Liver (tissue), 9 donors: ENCODE measurements around the gene BRME1. TPM values are rescaled to one million over a fixed set of nuclear protein-coding genes. Genes with fewer than 3 reads are reported as not detected.

ENCODE experiments used
- DNase-seq: peaks from one replicate; pipeline ENCODE4 v3.0.0-alpha.2; 2017; ENCODE audit warnings: low spot score
- H3K27ac ChIP-seq, 2 donors: one replicate each; pipeline ENCODE4 v1.7.0; 2013; ENCODE audit warnings: inconsistent platforms in 2 of 2, low read length in 2 of 2, control low read depth in 1 of 2, low read depth in 1 of 2, mild to moderate bottlenecking in 1 of 2
- H3K27me3 ChIP-seq, 4 donors: one replicate each; pipeline versions ENCODE4 v1.6.1 to v1.7.0; 2013; ENCODE audit warnings: low read length in 3 of 4, inconsistent platforms in 1 of 4, mild to moderate bottlenecking in 1 of 4, moderate library complexity in 1 of 4; ENCODE audit not compliant: control insufficient read depth in 4 of 4, insufficient read depth in 4 of 4
- H3K36me3 ChIP-seq, 4 donors: one replicate each; pipeline versions ENCODE4 v1.6.1 to v1.7.0; 2013; ENCODE audit warnings: low read length in 3 of 4, mild to moderate bottlenecking in 3 of 4, low read depth in 1 of 4, moderate library complexity in 1 of 4; ENCODE audit not compliant: control insufficient read depth in 4 of 4, insufficient read depth in 3 of 4
- H3K4me1 ChIP-seq, 4 donors: one replicate each; pipeline versions ENCODE4 v1.6.1 to v1.7.0; 2013; ENCODE audit warnings: low read length in 3 of 4, mild to moderate bottlenecking in 3 of 4, moderate library complexity in 1 of 4; ENCODE audit not compliant: control insufficient read depth in 4 of 4, insufficient read depth in 4 of 4
- H3K4me3 ChIP-seq, 3 donors: one replicate each; pipeline versions ENCODE4 v1.6.1 to v1.7.0; 2013; ENCODE audit warnings: low read length in 3 of 3, control low read depth in 1 of 3, low read depth in 1 of 3, mild to moderate bottlenecking in 1 of 3
- H3K9ac ChIP-seq, 2 donors: one replicate each; pipeline ENCODE4 v1.7.0; 2013; ENCODE audit warnings: low read length in 2 of 2, mild to moderate bottlenecking in 2 of 2, moderate library complexity in 2 of 2, control low read depth in 1 of 2, low read depth in 1 of 2
- H3K9me3 ChIP-seq, 4 donors: one replicate each; pipeline versions ENCODE4 v1.6.1 to v1.7.0; 2013; ENCODE audit warnings: low read length in 3 of 4; ENCODE audit not compliant: control insufficient read depth in 4 of 4
- CTCF ChIP-seq: fragments of 150-350 bp; IDR thresholded peaks from 2 replicates; pipeline ENCODE4 v1.5.1; 2017; ENCODE audit warnings: improper control_type of control experiment, low read depth, low read length; ENCODE audit not compliant: missing input control
- EGR1 ChIP-seq, 2 donors: IDR thresholded peaks; 2 replicates each; pipeline ENCODE4 v1.6.1; 2016 to 2018; ENCODE audit warnings: antibody characterized with exemption in 2 of 2, low read depth in 2 of 2
- FOXA1 ChIP-seq: IDR thresholded peaks from 2 replicates; pipeline ENCODE4 v1.6.1; 2016; ENCODE audit warnings: antibody characterized with exemption
- GABPA ChIP-seq, 2 donors: IDR thresholded peaks in 1 of 2; conservative IDR thresholded peaks in 1 of 2; 2 replicates each; pipeline ENCODE4 v1.6.1; 2016; ENCODE audit warnings: antibody characterized with exemption in 2 of 2, mild to moderate bottlenecking in 1 of 2, moderate library complexity in 1 of 2
- HNF4A ChIP-seq, 2 donors: conservative IDR thresholded peaks; 2 replicates each; pipeline ENCODE4 v1.6.1; 2016; ENCODE audit warnings: antibody characterized with exemption in 2 of 2, mild to moderate bottlenecking in 2 of 2
- HNF4G ChIP-seq: IDR thresholded peaks from 2 replicates; pipeline ENCODE4 v1.6.1; 2016; ENCODE audit warnings: antibody characterized with exemption
- NR2F2 ChIP-seq: IDR thresholded peaks from 2 replicates; pipeline ENCODE4 v1.6.1; 2016; ENCODE audit warnings: antibody characterized with exemption
- RAD21 ChIP-seq, 2 donors: IDR thresholded peaks; 2 replicates each; pipeline ENCODE4 v1.6.1; 2016; ENCODE audit warnings: antibody characterized with exemption in 2 of 2, mild to moderate bottlenecking in 2 of 2
- RXRA ChIP-seq, 2 donors: IDR thresholded peaks; 2 replicates each; pipeline ENCODE4 v1.6.1; 2017 to 2018; ENCODE audit warnings: antibody characterized with exemption in 2 of 2, mild to moderate bottlenecking in 1 of 2
- SP1 ChIP-seq: IDR thresholded peaks from 2 replicates; pipeline ENCODE4 v1.6.1; 2018; ENCODE audit warnings: antibody characterized with exemption, mild to moderate bottlenecking
- YY1 ChIP-seq: IDR thresholded peaks from 2 replicates; pipeline ENCODE4 v1.6.1; 2016; ENCODE audit warnings: antibody characterized with exemption, mild to moderate bottlenecking
- ZBTB33 ChIP-seq: IDR thresholded peaks from 2 replicates; pipeline ENCODE4 v1.6.1; 2016; ENCODE audit warnings: antibody characterized with exemption
- WGBS: extraction: QIAGEN DNeasy Blood & Tissue Kit; methylation state at CpG from one replicate; pipeline ENCODE4 v1.1.7; 2013; 5-methylcytosine and 5-hydroxymethylcytosine counted together
- polyA plus RNA-seq, 2 donors: library from polyadenylated mRNA; stranded (reverse) in 1 of 2; unstranded in 1 of 2; fragments of 200-250 nt in 1 of 2; fragments of >200 nt in 1 of 2; fragmentation: Nextera tagmentation in 1 of 2; extraction: Ambion mirVana in 1 of 2; gene quantifications; one replicate each; pipeline versions ENCODE4 v1.2.1 to v1.2.3, GENCODE V29; 2013 to 2015
- total RNA-seq, 2 donors: library from RNA; depleted of rRNA; stranded (reverse); fragments of >200 nt; gene quantifications; one replicate each; pipeline ENCODE4 v1.2.3, GENCODE V29; 2014
- TF ChIP-seq, protein P1 (sequence below): IDR thresholded peaks from 2 replicates; pipeline ENCODE4 v1.6.1; 2016; ENCODE audit warnings: antibody characterized with exemption
- TF ChIP-seq, protein P2 (sequence below): IDR thresholded peaks from 2 replicates; pipeline ENCODE4 v1.6.1; 2016; ENCODE audit warnings: antibody characterized with exemption, mild to moderate bottlenecking
- TF ChIP-seq, protein P3 (sequence below): IDR thresholded peaks from 2 replicates; pipeline ENCODE4 v1.6.1; 2016; ENCODE audit warnings: antibody characterized with exemption
- donor health status: healthy.
- donor health status: healthy.
- donor health status: healthy.
- donor health status: healthy.
- donor health status: healthy.

Gene BRME1
- total and polyA plus RNA-seq, 4 donors, result 0.42 to 5.3 (median 0.48) TPM

DNA sequence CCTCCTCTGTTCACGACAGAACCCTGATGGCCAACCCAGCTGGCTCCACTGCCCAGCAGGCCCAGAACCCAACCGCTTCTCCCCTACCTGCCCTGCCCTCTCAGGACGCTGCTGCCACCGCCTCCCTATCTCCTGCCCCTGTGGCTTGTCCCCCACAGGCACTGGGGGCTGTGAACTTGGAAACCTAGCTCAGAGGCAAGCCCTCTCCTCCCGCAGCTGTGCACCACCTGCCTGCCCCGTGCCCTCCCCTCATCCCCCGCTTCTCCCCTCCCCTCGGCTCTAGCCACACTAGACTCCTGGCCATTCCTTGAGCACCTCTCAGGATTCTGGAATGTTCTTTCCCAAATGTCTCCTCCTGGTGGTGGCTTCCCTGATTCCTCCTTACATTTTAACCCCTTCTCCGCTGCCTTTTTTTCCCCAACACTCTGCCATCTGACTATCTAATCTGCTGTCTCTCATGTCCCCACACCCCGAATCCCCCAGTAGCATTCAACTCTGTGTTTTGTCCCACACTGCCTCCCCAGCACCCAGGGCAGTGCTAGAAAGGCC lies 22.3 kb downstream of the BRME1 start:
- H3K9ac ChIP-seq, result no peak overlapping the region
- WGBS, result 92% methylated on average over 10 of the region's 10 CpGs
- peaks cover 0 to 10% (median 2%) of the 10 kb centered on the region in 4 donors for H3K4me1 ChIP-seq
- no peak for TF ChIP-seq RXRA (IDR thresholded peaks at IDR 0.05)
- TF ChIP-seq CTCF, result no peak
- no peak for TF ChIP-seq GABPA (IDR thresholded peaks at IDR 0.05 in 1 of 2, conservative IDR thresholded peaks at IDR 0.05 in 1 of 2)
- TF ChIP-seq HNF4G, result no peak
- no peak for TF ChIP-seq ZBTB33
- TF ChIP-seq, protein P1, sequence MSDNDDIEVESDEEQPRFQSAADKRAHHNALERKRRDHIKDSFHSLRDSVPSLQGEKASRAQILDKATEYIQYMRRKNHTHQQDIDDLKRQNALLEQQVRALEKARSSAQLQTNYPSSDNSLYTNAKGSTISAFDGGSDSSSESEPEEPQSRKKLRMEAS, result no peak
- no peak for TF ChIP-seq EGR1 (IDR thresholded peaks at IDR 0.05; ENCODE audit: low read depth in 2 of 2)
- TF ChIP-seq SP1, result no peak
- TF ChIP-seq NR2F2, result no peak
- TF ChIP-seq, protein P2, sequence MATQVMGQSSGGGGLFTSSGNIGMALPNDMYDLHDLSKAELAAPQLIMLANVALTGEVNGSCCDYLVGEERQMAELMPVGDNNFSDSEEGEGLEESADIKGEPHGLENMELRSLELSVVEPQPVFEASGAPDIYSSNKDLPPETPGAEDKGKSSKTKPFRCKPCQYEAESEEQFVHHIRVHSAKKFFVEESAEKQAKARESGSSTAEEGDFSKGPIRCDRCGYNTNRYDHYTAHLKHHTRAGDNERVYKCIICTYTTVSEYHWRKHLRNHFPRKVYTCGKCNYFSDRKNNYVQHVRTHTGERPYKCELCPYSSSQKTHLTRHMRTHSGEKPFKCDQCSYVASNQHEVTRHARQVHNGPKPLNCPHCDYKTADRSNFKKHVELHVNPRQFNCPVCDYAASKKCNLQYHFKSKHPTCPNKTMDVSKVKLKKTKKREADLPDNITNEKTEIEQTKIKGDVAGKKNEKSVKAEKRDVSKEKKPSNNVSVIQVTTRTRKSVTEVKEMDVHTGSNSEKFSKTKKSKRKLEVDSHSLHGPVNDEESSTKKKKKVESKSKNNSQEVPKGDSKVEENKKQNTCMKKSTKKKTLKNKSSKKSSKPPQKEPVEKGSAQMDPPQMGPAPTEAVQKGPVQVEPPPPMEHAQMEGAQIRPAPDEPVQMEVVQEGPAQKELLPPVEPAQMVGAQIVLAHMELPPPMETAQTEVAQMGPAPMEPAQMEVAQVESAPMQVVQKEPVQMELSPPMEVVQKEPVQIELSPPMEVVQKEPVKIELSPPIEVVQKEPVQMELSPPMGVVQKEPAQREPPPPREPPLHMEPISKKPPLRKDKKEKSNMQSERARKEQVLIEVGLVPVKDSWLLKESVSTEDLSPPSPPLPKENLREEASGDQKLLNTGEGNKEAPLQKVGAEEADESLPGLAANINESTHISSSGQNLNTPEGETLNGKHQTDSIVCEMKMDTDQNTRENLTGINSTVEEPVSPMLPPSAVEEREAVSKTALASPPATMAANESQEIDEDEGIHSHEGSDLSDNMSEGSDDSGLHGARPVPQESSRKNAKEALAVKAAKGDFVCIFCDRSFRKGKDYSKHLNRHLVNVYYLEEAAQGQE, result no peak
- no peak for TF ChIP-seq RAD21 (IDR thresholded peaks at IDR 0.05)
- no peak for TF ChIP-seq YY1
- TF ChIP-seq FOXA1, result no peak
- TF ChIP-seq, protein P3, sequence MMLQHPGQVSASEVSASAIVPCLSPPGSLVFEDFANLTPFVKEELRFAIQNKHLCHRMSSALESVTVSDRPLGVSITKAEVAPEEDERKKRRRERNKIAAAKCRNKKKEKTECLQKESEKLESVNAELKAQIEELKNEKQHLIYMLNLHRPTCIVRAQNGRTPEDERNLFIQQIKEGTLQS, result no peak
- TF ChIP-seq HNF4A (conservative IDR thresholded peaks at IDR 0.05), result no peak
- H3K36me3 ChIP-seq, result no peaks in the 10 kb centered on the region
- no peak overlapping the region for H3K27ac ChIP-seq
- H3K4me3 ChIP-seq, result no peak overlapping the region
- H3K9me3 ChIP-seq, result no peaks in the 10 kb centered on the region
- no peak for DNase-seq
- H3K27me3 ChIP-seq, result no peaks in the 10 kb centered on the region

- TF ChIP-seq RAD21 (IDR thresholded peaks at IDR 0.05), result no peak
- TF ChIP-seq HNF4A (conservative IDR thresholded peaks at IDR 0.05), result no peak
- TF ChIP-seq, protein P1, result no peak
- TF ChIP-seq GABPA (IDR thresholded peaks at IDR 0.05 in 1 of 2, conservative IDR thresholded peaks at IDR 0.05 in 1 of 2), result no peak
- no peak for TF ChIP-seq YY1
- no peak for TF ChIP-seq EGR1 (IDR thresholded peaks at IDR 0.05; ENCODE audit: low read depth in 2 of 2)
- TF ChIP-seq NR2F2, result no peak
- no peak for TF ChIP-seq RXRA (IDR thresholded peaks at IDR 0.05)
- TF ChIP-seq, protein P2, result no peak
- H3K4me1 ChIP-seq, result peaks cover 0 to 10% (median 2%) of the 10 kb centered on the region in 4 donors
- H3K27ac ChIP-seq, result no peak overlapping the region
- H3K4me3 ChIP-seq, result no peak overlapping the region
- H3K9ac ChIP-seq, result no peak overlapping the region
- no peaks in the 10 kb centered on the region for H3K9me3 ChIP-seq
- no peaks in the 10 kb centered on the region for H3K27me3 ChIP-seq
- no peaks in the 10 kb centered on the region for H3K36me3 ChIP-seq
- WGBS, result 95% methylated on average over 12 of the region's 12 CpGs
- no peak for DNase-seq
Measured at GRCh38 chr19:13882836-13883235, 23.1 kb downstream of the BRME1 start.
